NCI-H1930 (cell line): ENCODE results near the gene PFN1.
"Not testable (repeated sequence)": the region's sequence is repeated elsewhere in the genome, so short reads cannot be mapped to it uniquely, and the experiment has no call there.

Source experiments
- DNase-seq, 2 experiments: peaks; one replicate each; lab custom pipeline; 2025; lab: John Stamatoyannopoulos, UW

PFN1 gene

DNA sequence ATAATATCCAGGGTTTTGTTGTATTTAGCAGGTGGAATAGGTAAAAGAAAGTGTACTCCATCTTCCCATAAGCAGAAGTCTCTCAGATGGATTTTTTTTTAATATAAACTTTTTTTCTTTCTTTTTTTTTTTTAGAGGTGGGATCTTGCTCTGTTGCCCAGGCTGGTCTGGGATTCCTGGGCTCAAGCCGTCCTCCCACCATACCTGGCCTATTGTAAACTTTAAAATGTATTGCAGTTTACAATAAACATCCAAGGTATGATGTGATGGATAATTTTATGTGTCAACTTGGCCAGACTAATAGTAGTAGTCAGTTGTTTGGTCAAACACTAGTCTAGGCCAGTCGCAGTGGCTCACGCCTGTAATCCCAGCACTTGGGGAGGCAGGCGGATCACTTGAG lies 27.0 kb downstream of the PFN1 start:
- no peak for DNase-seq

DNA sequence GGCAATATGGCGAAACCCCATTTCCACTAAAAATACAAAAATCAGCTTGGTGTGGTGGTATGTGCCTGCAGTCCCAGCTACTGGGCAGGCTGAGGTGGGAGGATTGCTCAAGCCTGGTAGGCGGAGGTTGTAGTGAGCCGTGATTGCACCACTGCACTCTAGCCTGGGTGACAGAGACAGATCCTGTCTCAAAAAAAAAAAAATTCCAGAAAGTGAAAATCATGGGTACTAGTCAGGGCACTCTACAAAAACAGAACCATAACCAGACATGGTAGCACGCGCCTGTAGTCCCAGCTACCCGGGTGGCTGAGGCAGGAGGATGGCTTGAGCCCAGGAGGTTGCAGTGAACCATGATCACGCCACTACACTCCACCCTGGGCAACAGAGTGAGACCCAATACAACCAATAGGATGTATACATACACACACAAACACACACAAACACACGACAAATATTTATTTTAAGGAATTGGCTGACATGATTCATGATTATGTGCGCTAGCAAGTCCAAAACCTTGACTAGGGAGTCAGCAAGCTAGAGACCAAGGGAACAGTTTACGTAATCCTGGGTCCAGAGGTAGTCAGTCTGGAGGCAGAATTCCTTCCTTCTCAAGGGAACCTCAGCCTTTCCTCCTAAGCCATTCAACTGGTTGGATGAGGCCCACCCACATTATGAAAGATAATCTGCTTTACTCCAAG lies 27.8 kb downstream of the PFN1 start:
- no peak for DNase-seq

DNA sequence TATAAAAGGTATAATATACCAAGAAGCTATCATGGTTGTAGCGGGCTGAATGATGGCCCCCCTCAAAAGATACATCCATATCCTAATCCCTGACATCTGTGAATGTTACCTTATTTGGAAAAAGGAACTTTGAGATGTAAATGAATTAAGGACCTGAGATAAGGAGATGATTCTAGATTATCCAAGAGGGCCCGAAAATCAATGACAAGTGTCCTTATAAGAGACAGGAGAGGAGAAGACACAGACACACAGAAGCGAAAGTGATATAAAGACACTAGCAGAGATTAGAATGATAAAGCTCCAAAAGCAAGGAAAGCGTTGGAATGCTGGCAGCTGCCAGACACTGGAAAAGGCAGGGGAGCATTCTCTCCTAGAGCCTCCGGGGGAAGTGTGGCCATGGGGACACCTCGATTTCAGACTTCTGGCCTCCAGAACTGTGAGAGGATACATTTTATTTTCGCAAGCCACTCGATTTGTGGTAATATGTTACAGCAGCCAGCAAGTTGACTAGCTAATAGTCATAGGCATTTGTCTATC lies 28.8 kb downstream of the PFN1 start:
- DNase-seq, result no peak

DNA sequence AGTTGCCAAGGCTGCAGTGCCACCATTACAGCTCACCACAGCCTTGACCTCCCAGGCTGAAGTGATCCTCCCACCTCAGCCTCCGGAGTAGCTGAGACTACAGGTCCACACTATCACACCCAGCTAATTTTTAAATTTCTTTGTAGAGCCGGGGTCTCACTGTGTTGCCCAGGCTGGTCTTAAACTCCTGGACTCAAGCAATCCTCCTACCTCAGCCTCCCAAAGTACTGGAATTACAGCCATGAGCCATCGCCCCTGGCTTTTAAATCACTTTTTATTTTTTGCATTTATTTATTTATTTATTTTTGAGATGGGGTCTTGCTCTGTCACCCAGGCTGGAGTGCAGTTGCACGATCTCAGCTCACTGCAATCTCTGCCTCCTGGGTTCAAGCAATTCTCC lies 33.8 kb downstream of the PFN1 start:
- not testable (repeated sequence) for DNase-seq

DNA sequence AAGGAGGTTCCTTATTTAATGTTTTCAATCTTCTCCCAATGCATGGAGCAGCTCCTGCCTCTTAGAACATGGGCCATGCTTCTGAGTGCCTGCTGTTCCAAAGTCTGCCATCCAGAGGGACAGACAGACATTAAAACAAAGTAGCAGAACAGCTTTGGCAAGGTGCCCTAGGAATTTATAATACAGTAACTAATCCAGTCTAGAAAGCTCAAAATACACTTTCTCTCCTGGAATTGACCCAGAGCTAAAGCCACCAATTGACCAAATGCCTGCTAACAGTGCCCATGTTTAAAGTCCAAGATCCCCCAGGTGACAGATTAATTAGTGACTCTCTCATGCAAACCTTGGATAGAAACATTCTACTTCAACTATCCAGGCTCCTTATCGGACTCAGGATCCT lies 34.3 kb downstream of the PFN1 start:
- DNase-seq, result no peak

DNA sequence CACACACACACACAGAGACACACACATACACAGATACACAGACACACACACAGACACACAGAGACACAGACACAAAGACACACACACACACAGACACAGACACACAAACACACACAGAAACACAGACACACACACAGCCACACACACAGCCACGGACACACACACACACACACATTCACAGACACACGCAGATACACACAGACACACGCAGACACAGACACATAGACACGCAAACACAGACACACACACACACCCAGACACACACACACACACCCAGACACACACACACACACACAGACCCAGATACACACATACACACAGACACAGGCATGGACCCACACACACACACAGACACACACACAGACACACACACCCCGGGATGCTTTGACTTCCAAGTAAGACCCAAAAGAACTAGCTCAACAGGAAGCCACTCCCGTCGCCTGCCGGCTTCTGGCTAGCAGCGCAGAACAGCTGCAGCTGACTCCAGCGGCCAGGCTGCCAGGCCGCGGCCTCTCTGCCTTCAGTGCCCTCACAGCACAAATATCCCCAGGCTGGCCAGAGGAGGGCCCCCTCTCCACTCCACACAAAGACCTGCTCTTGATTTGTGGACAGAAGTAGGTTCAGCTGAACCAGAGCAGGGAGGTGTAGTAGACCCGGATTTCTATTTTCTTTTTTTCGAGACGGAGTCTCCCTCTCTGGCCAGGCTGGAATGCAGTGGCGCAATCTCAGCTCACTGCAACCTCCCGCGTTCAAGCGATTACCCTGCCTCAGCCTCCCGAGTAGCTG lies 39.4 kb downstream of the PFN1 start:
- DNase-seq, result peak; percentile 40 to 45

DNA sequence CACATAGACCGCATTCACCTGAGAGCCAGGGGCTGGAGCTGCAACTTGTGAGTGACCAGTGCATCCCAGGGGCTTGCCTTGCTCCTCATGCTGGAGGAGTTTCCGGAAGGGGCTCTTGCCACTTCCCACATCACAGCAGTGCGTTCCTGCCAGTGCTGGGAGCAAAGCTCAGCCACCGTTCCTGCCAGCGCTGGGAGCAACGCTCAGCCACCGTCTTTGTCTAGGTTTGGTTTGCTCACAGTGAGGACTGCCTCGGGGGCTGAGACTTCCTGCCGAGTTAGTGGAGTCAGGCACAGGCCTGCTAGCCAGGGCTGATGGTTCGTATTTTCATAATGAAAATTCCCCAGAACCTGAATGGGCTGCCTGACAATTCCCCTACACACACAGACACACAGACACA lies 40.0 kb downstream of the PFN1 start:
- no peak for DNase-seq

DNA sequence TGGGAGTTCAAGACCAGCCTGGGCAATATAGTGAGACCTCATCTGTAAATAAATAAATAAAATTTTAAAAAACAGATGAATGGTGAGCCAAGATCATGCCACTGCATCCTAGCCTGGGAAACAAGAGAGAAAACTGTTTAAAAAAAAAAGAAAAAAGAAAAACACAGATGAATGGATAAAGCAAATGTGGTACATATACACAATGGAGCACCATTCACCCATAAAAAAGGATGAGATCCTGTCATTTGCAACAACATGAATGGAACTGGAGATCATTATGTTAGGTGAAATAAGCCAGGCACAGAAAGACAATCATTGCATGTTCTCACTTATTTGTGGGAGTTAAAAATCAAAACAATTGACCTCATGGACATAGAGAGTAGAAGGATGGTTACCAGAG lies 41.7 kb downstream of the PFN1 start:
- not testable (repeated sequence) for DNase-seq

DNA sequence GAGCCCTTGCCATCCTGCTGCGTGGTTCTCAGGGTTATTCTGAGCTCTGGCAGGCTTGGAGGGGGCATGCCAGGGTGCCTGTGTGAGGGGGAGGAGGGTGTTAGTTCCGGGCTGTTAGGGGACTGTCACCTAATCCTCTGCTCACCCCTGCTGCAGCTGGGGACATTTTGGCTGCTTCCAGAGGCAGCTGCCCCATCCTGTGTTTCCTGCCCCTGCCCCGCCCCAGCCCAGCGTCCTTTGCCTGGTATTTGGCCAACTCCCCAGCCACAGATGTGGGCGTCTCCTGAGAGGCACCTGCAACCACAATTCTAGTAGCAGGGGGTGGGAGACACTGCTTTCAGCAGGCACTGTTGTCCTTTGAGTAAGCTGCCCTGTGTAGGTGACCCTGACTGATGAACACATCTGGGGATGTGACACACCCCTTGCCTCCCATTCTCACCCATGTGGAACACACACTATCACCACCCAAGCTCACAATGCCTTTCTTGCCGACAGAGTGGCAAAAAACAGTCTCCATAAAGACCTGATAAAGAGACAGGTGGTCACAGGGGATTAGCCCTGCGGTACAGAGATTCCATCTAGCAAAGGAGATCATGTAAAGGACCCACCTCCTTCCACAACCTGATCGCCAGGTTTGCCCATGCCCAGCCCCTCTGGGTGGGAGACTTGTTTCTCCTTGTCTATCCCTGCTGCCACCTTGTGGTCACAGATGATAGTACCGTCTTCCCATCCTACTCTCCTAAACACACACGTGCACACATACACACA lies 45.1 kb downstream of the PFN1 start, which contains the start of gene CHRNE:
Gene CHRNE (minus strand): TSS at position 48 of the 768 bp plus-strand sequence. CDS start 35 bp downstream, at position 13.
- peak; percentile 67 to 74 for DNase-seq

DNA sequence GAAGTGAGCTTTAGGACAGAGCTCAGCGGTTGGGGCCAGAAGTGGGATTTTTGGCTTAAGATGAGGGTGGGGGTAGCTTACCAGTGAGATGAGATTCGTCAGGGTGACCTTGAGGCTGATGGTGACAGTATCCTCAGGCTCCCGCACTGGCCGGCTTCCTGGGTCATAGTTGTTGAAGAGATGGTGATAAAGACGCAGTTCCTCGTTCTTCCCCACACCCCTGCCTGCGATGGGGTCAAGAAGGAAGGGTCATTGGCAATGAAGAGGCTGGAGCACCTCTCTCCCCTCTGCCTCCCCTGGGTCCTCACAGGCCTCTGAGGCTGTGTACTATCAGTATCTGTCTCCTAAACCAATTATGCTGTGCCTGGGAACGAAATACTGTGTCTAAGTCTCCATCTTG lies 45.8 kb downstream of the PFN1 start:
- no peak for DNase-seq

DNA sequence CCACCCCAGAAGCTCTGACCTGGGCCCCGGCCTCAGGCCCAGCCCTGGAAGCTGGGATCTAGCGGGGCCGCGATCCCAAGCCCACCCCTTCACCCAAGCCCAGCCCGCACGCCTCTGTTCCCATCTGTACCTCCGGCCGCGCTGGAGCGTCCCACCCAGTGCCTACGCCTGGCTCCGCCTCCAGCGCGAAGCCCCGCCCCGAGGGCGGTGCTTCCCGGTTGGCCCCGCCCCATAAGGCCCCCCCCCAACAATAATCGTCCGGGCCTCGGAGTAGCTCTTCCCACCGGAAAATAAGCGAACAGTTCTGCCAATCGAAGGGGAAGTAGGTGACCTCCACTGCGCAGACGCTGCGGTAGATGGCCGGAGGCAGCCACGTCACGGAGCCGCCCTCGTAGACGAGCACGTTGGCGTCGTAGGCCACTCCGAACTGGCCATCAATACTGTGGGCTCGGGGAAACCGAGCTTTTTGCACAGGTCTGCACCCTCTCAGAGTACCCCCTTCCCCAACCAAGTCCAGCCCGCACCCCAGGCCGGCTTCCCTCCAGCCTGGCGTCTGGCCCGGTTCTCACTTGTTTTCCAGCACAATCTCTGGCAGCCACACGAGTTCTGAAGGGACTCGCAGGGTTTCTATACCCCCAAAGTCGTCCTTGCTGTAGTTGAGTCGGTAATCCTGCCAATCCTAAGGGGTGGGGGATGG lies 46.5 kb downstream of the PFN1 start:
- no peak for DNase-seq

DNA sequence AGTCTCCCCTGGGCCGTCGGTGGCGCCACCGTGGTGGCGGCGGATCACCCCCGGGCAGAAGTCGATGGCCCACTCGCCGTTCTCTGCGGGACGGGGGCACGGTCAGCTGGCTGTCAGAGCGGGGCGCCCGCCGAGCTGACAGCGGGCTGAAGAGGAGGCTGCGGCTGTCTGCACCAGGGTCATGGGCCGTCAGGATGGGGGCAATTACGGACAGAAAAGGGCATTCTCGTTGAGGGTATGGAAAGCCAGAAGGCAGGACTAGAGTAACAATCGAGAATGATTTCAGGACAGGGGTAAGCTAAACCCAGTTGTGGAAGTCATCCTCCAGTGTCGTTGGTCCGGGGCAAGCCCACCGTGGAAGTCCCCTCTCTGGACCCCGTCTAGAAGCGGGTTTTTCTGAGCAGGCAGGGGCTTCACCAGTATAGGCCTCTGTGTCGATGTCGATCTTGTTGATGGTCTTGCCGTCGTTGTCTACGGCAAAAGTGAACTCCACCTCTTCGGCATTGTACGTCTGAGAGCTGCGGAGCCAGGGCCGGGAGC lies 47.2 kb downstream of the PFN1 start:
- no peak for DNase-seq

DNA sequence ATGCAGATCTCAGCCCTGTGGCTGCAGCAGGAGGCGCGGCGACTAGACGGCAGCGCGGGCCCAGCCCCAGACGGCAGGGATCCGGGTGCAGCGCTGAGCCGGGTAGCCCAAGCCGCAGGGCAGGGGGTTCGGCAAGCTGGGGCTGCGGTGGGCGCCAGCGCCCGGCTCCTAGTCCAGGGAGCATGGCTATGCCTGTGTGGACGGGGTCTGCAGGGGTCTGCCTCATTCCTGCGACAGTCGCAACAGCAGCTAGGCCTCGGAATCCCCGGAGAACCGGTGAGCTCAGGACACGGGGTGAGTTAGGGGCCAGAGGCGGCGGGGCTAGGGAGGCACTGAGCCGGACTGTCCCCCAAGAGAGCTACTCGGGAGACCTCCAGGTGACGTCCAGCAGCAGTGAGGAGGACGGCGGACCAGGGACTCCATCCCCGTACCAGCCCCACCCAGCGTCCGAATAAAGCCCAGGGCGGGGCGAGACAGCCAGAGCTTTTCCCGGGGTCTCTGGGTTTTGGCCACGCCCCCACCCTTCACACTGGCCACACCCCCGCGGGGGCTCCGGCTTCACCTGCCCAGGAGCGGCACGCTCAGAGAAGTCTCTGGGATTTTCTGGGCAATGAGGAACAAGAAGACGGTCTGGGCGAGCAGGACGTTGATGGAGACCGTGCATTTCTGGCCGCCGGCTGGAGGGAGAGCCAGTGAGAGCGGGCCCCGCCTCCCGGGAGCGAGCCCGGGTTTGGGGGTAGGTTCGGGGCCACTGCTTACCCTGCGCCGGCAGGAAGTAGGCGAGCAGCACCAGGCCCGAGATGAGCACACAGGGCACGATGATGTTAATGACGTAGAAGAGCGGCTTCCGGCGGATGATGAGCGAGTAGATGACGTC lies 47.9 kb downstream of the PFN1 start:
- DNase-seq, result peak; percentile 50 to 55

DNA sequence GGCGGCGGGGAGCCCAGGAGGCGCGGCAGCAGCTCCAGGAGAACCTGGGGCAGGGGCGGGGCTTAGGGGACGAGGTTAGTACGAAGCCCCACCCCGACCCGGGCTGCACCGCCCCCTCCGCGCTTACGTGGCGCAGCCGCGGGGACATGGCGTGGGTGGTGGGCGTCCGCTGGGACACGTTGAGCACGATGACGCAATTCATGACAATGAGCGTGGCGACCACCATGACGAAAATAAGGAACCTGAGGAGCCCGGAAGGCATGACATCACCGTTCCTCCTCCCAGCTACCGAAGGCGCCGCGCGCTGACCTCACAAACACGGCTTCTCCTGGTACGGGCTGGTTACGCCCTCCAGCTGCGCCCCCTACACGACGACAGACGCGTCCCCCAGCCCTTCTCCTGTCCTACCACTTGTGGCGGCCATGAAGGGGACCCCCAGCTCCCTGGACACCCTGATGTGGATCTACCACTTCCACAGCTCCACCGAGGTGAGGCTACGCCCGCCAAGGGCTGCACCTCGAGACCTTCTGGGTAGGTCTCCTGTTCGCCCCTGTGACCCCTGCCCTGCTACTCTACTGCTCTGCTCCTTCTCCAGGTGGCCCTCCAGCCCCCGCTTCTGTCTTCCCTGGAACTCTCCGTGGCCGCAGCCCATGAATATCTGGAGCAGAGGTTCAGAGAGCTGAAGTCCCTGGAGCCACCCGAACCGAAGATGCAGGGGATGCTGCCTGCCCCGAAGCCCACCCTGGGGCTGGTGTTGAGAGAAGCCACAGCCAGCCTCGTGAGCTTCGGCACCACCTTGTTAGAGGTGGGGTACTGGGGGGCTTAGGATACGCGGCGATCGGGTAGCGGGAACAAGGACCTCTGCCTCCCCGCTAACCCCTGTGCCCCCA lies 48.7 kb downstream of the PFN1 start, which contains the start of gene C17orf107:
Gene C17orf107 (plus strand): TSS at position 196 of the 890 bp plus-strand sequence. CDS start 227 bp downstream, at position 423.
- peak; percentile 79 to 86 for DNase-seq

DNA sequence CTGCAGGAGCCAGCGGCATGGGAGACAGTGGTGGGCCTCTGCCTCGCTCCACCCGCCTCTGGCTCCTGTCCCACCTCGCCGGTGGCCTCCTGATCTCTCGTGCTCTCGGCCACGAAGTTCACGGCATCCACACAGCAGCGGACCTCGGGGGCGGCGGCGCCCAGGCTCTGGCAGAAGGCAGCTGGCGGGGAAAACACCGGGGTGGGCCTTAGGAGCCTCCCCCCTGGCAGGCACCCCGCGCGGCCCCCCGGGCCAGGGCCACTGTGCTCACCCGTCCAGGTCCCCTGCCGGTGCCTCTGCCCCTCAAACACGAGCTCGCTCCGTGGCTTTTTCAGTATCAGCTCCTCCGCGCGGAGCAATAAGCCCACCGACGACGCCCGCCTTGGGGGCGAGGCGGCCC lies 49.4 kb downstream of the PFN1 start:
- no peak for DNase-seq

DNA sequence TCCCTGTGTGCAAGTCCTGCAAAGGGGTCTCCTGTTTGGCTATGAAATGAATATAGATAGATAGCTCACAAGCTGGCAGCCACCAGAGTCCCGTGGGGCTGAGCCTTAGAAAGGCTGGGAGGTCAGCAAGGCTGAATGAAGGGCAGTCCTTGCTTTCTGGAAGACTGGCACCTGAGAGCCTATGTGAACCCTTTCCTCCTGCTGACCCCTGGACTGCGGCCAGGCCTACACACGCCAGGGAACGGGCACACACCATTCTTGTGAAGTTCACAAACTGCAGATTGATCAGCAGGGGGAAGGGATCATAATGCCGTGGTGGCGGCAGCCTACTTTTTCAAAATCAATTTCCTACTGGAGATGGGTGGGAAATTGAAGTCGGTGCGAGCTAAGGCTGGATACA lies 50.0 kb downstream of the PFN1 start:
- no peak for DNase-seq

DNA sequence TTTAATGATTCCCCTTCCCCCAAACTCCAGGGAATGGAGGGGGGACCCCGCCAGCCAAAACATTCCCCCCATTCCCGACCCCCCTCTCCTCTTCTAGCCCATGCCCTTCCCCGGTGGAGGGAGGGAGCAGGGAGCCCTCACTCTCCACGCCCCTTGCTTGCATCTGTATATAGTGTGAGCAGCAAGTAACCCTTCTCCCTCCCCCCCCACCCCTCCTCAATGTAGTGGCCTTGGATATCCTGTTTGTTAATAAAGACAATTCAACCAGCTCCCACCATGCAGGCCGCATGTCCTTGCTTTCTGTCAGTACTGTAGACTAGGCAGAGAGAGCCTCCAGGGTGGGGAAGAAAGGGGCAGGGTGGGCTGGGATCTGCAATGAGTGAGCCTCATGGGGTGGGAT lies 50.5 kb downstream of the PFN1 start:
- DNase-seq, result no peak

DNA sequence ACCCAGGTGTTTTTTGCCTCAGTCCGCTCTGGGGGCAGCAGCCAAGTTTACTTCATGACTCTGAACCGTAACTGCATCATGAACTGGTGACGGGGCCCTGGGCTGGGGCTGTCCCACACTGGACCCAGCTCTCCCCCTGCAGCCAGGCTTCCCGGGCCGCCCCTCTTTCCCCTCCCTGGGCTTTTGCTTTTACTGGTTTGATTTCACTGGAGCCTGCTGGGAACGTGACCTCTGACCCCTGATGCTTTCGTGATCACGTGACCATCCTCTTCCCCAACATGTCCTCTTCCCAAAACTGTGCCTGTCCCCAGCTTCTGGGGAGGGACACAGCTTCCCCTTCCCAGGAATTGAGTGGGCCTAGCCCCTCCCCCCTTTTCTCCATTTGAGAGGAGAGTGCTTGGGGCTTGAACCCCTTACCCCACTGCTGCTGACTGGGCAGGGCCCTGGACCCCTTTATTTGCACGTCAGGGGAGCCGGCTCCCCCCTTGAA lies 51.1 kb downstream of the PFN1 start:
- DNase-seq, result no peak
